ENCODE results near the gene SENP6.

GRCh38 chr6:75656479-75656878 is 54.8 kb downstream of the SENP6 start:
- TF ChIP-seq HDGF (IDR thresholded peaks at IDR 0.05; ENCODE audit: borderline replicate concordance): no peak
- TF ChIP-seq SP1 (IDR thresholded peaks at IDR 0.05): no peak
- TF ChIP-seq ARNT (IDR thresholded peaks at IDR 0.05): no peak
- TF ChIP-seq ELF4 (IDR thresholded peaks at IDR 0.05): no peak
- no peak for TF ChIP-seq CTBP1 (IDR thresholded peaks at IDR 0.05; ENCODE audit: borderline replicate concordance)
- no peak for TF ChIP-seq TARDBP (IDR thresholded peaks at IDR 0.05)
- no peak for TF ChIP-seq FOXM1 (IDR thresholded peaks at IDR 0.05; ENCODE audit: borderline replicate concordance)
- TF ChIP-seq FOXK2 (IDR thresholded peaks at IDR 0.05): no peak

Measured in HEK293T (cell line).